Lower lobe of right lung (tissue), 2 donors: ENCODE results near the gene LTBP4. TPM values are rescaled to one million over a fixed set of nuclear protein-coding genes. Genes with fewer than 3 reads are reported as not detected.

Experiments used
- ATAC-seq, 2 donors: fragments of 200-7000 bp; cut with Tn5 transposase; one replicate each; pipeline ENCODE4 v1.9.1; 2020 to 2022; ENCODE audit warnings: mild to moderate bottlenecking in 2 of 2, moderate library complexity in 2 of 2
- DNase-seq: peaks from one replicate; pipeline ENCODE4 v3.0.0-alpha.2; 2020
- H3K27ac ChIP-seq: fragments of 200-600 bp; one replicate; pipeline ENCODE4 v1.8.0; 2022
- H3K27me3 ChIP-seq: fragments of 200-600 bp; one replicate; pipeline ENCODE4 v1.8.0; 2022; ENCODE audit warnings: low read depth
- H3K36me3 ChIP-seq: fragments of 200-600 bp; one replicate; pipeline ENCODE4 v1.8.0; 2022; ENCODE audit warnings: mild to moderate bottlenecking
- H3K4me1 ChIP-seq: fragments of 200-600 bp; one replicate; pipeline ENCODE4 v1.8.0; 2022
- H3K4me3 ChIP-seq: fragments of 200-600 bp; one replicate; pipeline ENCODE4 v1.8.0; 2022; ENCODE audit warnings: mild to moderate bottlenecking
- H3K9me3 ChIP-seq: fragments of 200-600 bp; one replicate; pipeline ENCODE4 v1.8.0; 2022
- CTCF ChIP-seq: fragments of 200-600 bp; IDR thresholded peaks from one replicate; pipeline ENCODE4 v1.8.0; 2022; ENCODE audit warnings: antibody characterized with exemption, mild to moderate bottlenecking
- intact Hi-C: fragments of 100-400 bp; cut with DNase I; formaldehyde crosslinking; loops from one replicate; pipeline ENCODE4 v1.11.0; 2022
- total RNA-seq: library from RNA; stranded (reverse); fragmentation: NEBNext Ultra II Directional; extraction: Animal tissue kit (Norgen Biotek cat#: 25700); gene quantifications from one replicate; pipeline ENCODE4 v1.2.1, GENCODE V29; 2021
- donor health status: DM: no; HTN: yes; CAD: no; lungs with severe emphysema.

Gene LTBP4
- total RNA-seq, 1 donor from 2014 or later, result 316 TPM

- H3K27me3 ChIP-seq, result peaks cover 55% of the 10 kb centered on the region
These were observed 35.2 kb upstream of the LTBP4 start for GRCh38 chr19:40565910-40566495.

GRCh38 chr19:40567040-40567749 lies 34.0 kb upstream of the LTBP4 start:
- DNase-seq (no peak), ATAC-seq (no peak)
- Histone ChIP-seq H3K9me3 (no peaks in the 10 kb centered on the region), H3K36me3 (no peaks in the 10 kb centered on the region), H3K4me1 (peaks cover 18% of the 10 kb centered on the region), H3K4me3 (peak overlapping the region; percentile 35), H3K27me3 (peaks cover 55% of the 10 kb centered on the region), H3K27ac (no peak overlapping the region)
- intact Hi-C loops, result no loop called here
- TF ChIP-seq CTCF, result no peak

More at GRCh38 chr19:40565910-40566495, 35.2 kb upstream of the LTBP4 start:
- DNase-seq (no peak), ATAC-seq (no peak)
- Histone ChIP-seq H3K27ac (no peak overlapping the region), H3K4me3 (no peak overlapping the region), H3K36me3 (no peaks in the 10 kb centered on the region), H3K4me1 (peaks cover 18% of the 10 kb centered on the region), H3K9me3 (no peaks in the 10 kb centered on the region)
- TF ChIP-seq CTCF, result no peak
- intact Hi-C loops, result no loop called here

- Histone ChIP-seq H3K36me3 (no peaks in the 10 kb centered on the region), H3K27me3 (peaks cover 55% of the 10 kb centered on the region), H3K4me3 (peak overlapping the region; percentile 35), H3K27ac (no peak overlapping the region), H3K9me3 (no peaks in the 10 kb centered on the region), H3K4me1 (peaks cover 18% of the 10 kb centered on the region)
- TF ChIP-seq CTCF, result no peak
- DNase-seq, result no peak
- intact Hi-C loops, result no loop called here
- no peak for ATAC-seq
These were observed 33.2 kb upstream of the LTBP4 start for GRCh38 chr19:40567750-40568494.

- no peak for TF ChIP-seq CTCF
- peak overlapping the region; percentile 24 for H3K27ac ChIP-seq
- intact Hi-C loops, result no loop called here
These were observed 30.7 kb upstream of the LTBP4 start for GRCh38 chr19:40570313-40571004.

GRCh38 chr19:40571005-40571318 lies 30.2 kb upstream of the LTBP4 start:
- H3K9me3 ChIP-seq, result no peaks in the 10 kb centered on the region
- no peak overlapping the region for H3K4me3 ChIP-seq
- intact Hi-C loops, result no loop called here
- no peaks in the 10 kb centered on the region for H3K36me3 ChIP-seq
- no peak for TF ChIP-seq CTCF
- peaks cover 28% of the 10 kb centered on the region for H3K27me3 ChIP-seq
- ATAC-seq, result no peak
- H3K27ac ChIP-seq, result peak overlapping the region; percentile 24
- peaks cover 18% of the 10 kb centered on the region for H3K4me1 ChIP-seq
- no peak for DNase-seq

More at GRCh38 chr19:40570313-40571004, 30.7 kb upstream of the LTBP4 start:
- peaks cover 33% of the 10 kb centered on the region for H3K27me3 ChIP-seq
- no peaks in the 10 kb centered on the region for H3K36me3 ChIP-seq
- DNase-seq, result peak; percentile 100
- ATAC-seq, result peak; percentile 98 to 99
- H3K4me1 ChIP-seq, result peaks cover 18% of the 10 kb centered on the region
- H3K4me3 ChIP-seq, result peak overlapping the region; percentile 43
- no peaks in the 10 kb centered on the region for H3K9me3 ChIP-seq
